ENCODE measurements around the gene DNAJC22.
"Not testable (repeated sequence)": the region's sequence is repeated elsewhere in the genome, so short reads cannot be mapped to it uniquely, and the experiment has no call there.

The DNAJC22 gene

DNA sequence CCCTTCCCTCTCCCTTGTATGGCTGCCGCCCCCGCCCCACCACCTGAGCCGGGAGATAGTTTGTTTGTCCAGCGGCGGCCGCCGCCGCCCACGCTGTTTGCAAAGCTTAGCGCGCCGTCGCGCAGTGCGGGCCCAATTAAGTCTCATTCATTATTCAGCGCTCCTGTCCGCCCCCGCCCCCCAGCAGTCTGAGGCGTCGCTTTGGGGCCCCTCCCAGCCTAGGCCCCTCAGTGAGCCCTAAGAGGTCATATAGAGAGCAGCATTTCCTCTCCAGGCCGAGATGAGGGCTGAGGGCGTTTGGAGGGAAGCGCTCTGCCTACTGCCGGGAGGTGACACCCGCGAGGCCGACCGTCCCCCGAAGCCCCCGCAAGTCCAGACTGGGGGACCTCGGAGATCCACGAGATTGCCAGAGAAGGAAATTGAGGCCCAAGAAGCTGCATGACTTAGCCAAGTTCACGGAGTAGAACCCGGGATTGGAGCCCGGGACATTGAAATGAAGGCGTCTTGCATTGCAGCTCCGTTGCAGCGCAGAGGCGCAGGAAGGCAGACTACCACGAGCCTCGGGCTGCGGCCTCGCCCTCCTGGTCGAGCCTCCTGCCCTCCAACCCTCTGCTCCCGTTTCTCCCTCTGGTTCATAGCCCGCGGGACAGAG, at the start of gene DNAJC22:
Gene DNAJC22, plus strand, starts transcription at position 230 of the 652 bp plus-strand sequence. CDS start 1,985 bp downstream, outside the sequence.
- TF ChIP-seq CTCF (IDR thresholded peaks at IDR 0.05; ENCODE audit: low read depth, low read length): no peak
- peak within 1 kb of the TSS; percentile 55 for H3K4me3 ChIP-seq (ENCODE audit: low read depth, low read length)

- H3K4me3 ChIP-seq (ENCODE audit: low read depth, low read length): no peak overlapping the region
These were observed 49.0 kb upstream of the DNAJC22 start for GRCh38 chr12:49297695-49298060.

GRCh38 chr12:49298160-49298559, 48.5 kb upstream of the DNAJC22 start:
- TF ChIP-seq CTCF (IDR thresholded peaks at IDR 0.05; ENCODE audit: low read depth, low read length): no peak
- no peak overlapping the region for H3K4me3 ChIP-seq (ENCODE audit: low read depth, low read length)

More at GRCh38 chr12:49297695-49298060, 49.0 kb upstream of the DNAJC22 start:
- TF ChIP-seq CTCF (IDR thresholded peaks at IDR 0.05; ENCODE audit: low read depth, low read length): no peak

DNA sequence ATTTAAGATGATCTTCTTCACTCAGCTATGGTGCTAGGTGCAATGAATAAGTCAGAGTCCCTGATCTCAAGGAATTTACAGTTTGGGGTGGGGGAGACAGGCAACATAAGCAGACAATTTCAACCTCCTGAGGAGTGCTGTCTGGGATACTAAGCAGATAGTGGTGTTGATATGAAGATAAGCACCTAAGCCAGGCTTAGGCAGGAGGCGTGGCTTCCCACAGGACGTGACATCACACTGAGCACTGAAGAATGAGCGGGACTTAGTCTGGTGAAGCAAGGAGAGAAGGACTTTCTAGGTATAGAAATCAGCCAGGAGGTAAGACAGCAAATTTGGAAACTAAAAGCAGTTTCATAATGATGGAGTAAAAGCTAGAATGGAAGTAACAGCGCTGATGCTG, 44.9 kb upstream of the DNAJC22 start:
- TF ChIP-seq CTCF (IDR thresholded peaks at IDR 0.05; ENCODE audit: low read depth, low read length): no peak
- H3K4me3 ChIP-seq (ENCODE audit: low read depth, low read length): no peak overlapping the region

DNA sequence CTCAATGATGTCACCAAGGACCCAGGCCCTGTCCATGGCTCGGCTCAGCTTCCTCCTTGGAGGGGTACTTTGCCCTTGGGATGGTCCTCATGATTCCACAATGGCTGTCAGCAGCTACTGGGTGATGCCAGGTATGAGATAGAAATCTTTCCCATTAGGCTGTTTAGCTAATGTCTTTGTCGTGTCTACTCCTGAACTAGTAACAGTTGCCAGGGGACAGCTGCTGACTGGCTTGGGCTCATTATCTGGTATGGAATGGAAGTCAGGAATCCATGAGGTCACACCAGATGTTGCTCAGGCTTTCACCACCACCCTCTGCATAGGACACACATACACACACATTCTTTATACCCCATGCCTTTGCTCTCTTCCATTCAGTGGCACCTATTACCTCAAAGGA, 42.5 kb upstream of the DNAJC22 start:
- no peak for TF ChIP-seq CTCF (IDR thresholded peaks at IDR 0.05; ENCODE audit: low read depth, low read length)

DNA sequence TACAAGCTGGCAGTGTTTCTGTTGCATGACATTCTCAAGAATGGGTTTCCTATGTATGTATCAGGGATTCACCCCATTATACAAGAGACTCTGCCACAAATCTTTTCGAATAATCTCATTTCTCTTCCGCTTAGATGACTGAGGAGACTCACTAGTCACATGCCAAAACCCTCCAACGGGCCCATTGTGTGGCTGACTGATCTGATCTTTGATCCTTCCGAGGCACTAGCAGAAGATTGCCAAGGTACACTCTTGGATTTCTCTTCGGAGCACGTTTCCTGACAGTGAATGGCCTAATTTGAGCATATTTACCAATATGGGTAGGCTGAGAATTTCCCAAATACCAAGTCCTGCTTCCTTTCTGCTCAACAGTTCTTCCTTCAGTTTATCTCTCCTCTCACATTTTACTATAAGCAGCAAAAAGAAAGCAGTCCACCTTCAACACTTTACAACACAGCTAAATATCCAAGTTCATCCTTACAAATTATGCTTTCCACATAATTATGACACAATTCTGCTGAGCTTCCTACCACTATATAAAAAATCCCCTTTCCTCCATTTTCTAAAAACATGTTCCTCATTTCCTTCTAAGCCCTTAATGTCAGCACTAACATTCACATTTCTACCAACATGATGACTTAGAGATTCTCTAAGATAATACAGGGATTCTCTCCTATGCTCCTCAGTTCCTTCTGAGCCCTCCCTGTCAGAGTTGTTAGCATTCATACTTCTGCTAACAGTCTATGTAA, 40.8 kb upstream of the DNAJC22 start:
- H3K4me3 ChIP-seq (ENCODE audit: low read depth, low read length): no peak overlapping the region
- TF ChIP-seq CTCF (IDR thresholded peaks at IDR 0.05; ENCODE audit: low read depth, low read length): no peak

More for the DNA sequence above, 42.5 kb upstream of the DNAJC22 start:
- H3K4me3 ChIP-seq (ENCODE audit: low read depth, low read length): no peak overlapping the region

DNA sequence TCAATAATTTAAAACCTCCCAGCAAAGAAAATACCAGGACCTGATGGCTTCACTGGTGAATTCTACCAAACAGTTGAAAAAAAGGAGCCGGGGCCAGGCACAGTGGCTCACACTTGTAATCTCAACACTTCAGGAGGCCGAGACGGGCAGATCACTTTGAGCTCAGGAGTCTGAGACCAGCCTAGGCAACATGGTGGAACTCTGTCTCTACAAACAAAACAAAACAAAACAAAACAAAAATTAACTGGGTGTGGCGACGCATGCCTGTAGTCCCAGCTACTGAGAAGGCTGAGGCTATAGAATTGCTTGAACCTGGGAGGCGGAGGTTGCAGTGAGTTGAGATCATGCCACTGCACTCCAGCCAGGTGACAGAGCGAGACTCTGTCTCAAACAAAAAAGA, 37.3 kb upstream of the DNAJC22 start:
- no peak for TF ChIP-seq CTCF (IDR thresholded peaks at IDR 0.05; ENCODE audit: low read depth, low read length)
- H3K4me3 ChIP-seq (ENCODE audit: low read depth, low read length): no peak overlapping the region

DNA sequence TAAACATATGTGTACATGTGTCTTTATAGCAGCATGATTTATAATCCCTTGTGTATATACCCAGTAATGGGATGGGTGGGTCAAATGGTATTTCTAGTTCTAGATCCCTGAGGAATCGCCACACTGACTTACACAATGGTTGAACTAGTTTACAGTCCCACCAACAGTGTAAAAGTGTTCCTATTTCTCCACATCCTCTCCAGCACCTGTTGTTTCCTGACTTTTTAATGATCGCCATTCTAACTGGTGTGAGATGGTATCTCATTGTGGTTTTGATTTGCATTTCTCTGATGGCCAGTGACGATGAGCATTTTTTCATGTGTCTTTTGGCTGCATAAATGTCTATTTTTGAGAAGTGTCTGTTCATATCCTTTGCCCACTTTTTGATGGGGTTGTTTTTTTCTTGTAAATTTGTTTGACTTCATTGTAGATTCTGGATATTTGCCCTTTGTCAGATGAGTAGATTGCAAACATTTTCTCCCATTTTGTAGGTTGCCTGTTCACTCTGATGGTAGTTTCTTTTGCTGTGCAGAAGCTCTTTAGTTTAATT, 36.2 kb upstream of the DNAJC22 start:
- H3K4me3 ChIP-seq (ENCODE audit: low read depth, low read length): not testable (repeated sequence)
